ENCODE results near the gene LST1.

DNA sequence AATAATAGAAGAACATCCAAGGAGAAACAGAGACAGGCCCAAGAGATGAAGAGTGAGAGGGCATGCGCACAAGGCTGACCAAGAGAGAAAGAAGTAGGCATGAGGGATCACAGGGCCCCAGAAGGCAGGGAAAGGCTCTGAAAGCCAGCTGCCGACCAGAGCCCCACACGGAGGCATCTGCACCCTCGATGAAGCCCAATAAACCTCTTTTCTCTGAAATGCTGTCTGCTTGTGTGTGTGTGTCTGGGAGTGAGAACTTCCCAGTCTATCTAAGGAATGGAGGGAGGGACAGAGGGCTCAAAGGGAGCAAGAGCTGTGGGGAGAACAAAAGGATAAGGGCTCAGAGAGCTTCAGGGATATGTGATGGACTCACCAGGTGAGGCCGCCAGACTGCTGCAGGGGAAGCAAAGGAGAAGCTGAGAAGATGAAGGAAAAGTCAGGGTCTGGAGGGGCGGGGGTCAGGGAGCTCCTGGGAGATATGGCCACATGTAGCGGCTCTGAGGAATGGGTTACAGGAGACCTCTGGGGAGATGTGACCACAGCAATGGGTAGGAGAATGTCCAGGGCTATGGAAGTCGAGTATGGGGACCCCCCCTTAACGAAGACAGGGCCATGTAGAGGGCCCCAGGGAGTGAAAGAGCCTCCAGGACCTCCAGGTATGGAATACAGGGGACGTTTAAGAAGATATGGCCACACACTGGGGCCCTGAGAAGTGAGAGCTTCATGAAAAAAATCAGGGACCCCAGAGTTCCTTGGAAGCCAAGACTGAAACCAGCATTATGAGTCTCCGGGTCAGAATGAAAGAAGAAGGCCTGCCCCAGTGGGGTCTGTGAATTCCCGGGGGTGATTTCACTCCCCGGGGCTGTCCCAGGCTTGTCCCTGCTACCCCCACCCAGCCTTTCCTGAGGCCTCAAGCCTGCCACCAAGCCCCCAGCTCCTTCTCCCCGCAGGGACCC is 11.7 kb upstream of the LST1 start:
- TF ChIP-seq, protein P1, sequence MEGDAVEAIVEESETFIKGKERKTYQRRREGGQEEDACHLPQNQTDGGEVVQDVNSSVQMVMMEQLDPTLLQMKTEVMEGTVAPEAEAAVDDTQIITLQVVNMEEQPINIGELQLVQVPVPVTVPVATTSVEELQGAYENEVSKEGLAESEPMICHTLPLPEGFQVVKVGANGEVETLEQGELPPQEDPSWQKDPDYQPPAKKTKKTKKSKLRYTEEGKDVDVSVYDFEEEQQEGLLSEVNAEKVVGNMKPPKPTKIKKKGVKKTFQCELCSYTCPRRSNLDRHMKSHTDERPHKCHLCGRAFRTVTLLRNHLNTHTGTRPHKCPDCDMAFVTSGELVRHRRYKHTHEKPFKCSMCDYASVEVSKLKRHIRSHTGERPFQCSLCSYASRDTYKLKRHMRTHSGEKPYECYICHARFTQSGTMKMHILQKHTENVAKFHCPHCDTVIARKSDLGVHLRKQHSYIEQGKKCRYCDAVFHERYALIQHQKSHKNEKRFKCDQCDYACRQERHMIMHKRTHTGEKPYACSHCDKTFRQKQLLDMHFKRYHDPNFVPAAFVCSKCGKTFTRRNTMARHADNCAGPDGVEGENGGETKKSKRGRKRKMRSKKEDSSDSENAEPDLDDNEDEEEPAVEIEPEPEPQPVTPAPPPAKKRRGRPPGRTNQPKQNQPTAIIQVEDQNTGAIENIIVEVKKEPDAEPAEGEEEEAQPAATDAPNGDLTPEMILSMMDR (IDR thresholded peaks at IDR 0.05) = no peak
- no peak for TF ChIP-seq POLR2A (IDR thresholded peaks at IDR 0.05)
